ENCODE data around the gene DMD.

The DMD gene

DNA sequence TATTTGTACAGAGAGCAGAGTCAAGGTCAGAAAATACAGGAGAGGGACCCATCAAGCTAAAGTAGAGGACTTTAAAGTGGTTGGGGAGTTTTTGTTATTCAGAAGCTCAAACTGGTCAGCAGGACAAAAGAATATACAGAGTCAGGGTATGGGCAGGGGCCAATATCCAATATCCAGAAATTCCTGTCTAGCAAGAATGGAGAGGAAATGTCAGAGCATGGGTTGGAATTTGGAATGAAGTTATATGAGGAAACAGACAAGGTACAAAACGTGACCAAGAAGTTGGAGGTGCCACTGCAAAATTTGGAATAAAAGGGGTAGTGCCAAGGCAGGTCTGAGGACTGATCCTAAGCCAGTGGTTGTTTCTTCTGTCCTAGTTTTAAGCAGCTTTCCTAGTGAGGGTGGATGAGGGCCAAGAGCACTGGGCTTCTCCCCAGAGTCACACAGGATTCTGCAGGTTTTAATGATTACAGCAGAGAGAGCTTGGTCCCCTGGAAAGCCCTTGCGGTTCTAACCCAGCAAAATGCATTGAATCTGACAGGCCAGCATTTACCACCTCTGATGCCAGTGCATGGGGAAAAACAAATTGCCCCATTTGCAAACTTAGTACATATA, 1834.8 kb downstream of the DMD start:
- DNase-seq: no peak

DNA sequence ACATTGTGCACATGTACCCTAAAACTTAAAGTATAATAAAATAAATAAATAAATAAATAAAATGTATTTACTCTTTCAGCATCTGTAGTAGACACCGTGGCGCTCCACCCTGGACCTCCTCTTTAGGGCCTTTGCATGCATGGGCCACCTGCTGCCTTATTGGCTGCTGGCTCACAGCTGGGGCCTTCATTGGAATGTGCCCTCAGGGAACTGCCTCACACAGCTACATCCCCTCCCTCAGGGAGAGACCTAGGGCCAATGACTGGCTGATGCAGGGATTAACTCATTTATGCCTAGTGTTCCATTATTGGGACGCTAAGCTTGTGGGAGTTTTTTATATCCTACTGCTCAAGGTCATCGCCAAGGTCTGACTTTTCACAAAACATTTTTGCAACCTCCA, 1836.6 kb downstream of the DMD start:
- no peak for DNase-seq

DNA sequence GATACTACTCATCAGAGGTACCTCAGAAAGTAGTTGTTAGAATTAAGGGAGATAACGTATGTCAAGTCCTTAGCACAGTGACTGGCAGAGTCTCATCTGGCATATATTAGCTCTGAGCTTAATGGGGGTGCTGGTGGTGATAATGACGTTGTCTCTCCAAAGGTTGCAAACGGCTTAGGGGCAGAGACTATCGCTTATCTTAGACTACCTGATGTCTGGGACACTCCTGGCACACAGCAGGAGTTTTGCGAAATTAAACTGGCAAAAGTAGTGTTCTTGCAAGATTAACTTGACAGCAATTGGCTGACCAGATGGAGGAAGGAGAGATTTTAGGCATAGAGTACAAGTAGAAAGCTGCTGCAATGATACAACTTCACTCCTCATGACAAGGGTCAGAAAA, 1839.4 kb downstream of the DMD start:
- DNase-seq: no peak

DNA sequence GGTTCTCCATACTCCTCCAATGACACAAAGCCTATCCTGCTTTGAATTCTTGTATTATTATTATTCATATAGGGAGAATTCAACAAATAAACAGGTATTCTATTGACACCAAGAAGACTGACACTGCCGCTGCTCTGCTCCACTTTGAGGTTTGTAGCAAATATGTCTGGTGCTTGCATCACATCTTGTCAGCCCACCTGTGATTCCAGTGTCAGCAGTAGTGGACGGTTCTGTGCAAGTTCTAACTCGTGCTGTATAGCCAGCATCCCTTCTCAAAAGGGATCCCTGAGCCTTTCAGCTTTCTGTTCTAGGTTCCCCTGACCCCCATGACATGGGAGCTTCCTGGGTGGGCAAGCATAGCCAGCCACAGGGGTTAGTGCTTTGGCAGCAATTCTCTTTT, 1843.5 kb downstream of the DMD start:
- no peak for DNase-seq

DNA sequence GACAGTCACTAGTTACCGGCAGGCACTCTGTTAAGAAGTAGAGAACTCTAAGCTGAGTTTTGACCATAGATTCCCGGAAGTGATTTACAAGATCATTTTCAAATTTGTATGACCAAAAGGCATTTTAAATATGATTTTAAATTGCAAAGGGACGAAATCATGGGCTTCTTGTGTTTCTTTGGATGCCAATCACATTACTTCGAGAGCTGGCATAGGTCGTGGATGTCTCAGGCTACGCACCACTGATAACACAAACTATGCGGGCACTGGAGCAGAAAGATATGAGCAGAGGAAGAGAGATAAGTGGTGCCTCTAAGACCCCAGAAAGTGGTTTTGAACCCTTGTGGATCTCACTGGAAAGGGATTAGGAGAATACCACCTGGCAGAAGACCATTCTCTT, 1845.3 kb downstream of the DMD start:
- no peak for DNase-seq

DNA sequence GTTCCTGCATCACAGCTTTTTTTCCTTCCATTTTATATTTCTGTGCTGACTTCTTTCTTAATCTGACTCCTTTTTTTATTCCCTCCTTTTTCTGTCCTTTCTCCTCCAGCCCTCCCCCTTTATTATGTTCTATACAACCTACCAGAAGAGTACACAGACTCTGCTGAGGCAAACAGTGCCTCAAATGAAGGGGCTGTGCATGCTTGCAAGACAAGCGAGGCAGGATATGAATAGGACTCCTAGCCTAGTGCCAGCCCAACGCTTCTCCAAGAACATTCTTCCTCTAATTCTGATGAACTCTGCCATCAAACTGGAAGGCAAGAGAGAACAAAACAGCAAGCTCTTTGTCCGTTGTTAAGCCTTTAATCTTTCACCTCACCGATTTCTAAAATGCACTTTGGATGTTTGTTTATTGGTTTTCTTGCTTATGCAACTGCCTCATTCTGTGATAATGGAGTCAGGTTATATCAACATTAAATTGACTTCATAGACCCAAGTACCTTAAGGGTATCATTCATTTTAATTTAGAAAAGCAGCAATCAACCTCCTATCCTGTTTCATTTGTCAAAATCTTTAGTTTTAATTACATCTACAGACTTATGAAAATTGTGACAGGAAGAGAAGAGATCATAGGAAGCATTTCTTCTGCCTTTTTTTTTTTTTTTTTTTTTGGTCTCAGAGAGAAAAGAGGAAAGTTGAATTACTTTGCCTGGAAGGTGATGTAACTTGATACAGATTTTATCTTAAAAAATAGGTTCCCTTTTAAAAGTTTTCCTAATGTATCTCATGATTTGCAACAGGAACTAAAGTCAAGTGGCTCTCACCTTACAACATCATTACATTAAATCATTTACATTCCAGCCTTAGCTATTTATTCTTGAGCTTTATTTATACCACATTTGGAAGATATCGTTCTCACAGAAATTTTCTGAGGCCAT, 1854.8 kb downstream of the DMD start:
- no peak for DNase-seq

DNA sequence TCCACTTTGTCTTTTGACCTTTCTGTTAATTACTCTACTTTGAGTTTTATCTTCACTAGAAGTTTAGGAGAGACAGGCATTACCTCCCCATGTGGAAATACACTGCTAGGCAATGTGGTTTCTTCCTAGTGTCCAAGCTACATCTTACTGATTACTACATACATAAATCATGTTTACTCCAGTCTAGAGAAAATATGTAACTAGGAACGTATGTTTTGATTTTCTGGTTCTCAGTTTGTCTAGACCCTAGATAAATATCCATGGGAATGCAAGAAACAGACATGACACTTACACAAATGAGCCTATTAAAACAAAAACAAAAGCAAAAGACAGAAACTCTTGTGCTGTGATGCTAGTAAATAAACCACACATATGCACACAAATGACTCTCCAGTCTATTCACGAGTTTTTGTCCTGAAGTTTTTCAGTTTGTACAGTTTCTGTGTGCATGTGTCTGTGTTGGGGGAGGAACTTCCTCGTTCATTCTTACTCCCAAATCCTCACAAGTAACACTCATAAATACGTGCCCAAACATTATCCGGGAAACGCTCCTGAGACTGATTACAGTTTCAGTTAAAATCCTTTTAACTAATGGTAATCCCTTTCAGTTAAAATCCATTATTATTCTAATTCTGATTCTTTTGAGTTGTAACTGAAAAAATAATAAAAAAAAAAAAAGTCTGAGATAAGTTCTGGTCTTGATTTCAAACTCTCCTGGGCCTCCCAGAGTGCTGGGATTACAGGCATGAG, 1856.0 kb downstream of the DMD start:
- no peak for DNase-seq

DNA sequence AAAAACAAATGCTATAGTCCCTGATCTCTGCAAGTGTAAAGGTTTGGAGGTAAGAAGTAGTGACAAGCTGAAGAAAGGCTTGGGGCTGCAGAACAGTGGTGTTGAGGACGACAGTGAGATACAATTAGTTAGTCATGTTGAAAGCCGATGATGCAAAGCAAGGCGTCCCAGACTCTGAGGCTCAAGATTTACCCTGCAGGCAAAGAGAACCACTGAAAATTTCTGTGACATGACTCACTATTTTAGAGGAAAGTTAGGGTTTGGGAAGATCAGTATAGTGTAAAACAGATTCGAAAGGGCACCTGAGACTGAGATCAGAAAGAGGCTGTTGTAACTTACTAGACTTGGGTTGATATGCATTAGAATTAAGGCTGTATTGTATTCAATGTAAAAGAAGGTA, 1858.3 kb downstream of the DMD start:
- no peak for DNase-seq

DNA sequence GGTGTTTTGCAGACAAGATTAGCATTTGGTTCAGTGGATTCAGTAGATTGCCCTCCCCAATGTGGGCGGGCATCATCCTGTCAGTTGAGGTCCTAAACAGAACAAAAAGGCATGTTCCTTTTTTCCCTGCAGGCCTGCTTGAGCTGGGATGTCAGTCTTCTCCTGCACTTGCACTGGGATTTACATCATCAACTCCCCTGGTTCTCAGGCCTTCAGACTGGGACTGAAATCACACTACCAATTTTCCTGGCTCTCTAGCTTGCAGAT, 1860.6 kb downstream of the DMD start:
- no peak for DNase-seq

DNA sequence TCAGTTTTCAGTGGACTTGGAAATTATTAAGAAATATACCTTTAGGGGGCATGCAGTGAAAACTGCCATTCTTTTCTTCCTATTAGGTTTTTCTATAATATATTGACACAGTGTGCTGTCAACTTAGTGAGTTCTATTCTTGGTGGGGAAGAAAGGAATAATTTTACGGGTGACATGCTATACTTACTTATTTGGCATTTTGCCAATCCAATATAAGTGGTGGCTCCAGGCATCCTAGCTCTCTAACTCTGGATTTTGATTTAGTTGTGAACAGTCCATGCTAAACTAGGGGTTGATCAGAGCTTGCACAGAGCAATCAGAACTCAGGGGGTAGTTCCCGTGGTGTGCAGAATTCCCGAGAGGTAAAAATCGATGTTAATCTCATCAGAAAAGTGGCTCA, 1861.8 kb downstream of the DMD start:
- DNase-seq: no peak

DNA sequence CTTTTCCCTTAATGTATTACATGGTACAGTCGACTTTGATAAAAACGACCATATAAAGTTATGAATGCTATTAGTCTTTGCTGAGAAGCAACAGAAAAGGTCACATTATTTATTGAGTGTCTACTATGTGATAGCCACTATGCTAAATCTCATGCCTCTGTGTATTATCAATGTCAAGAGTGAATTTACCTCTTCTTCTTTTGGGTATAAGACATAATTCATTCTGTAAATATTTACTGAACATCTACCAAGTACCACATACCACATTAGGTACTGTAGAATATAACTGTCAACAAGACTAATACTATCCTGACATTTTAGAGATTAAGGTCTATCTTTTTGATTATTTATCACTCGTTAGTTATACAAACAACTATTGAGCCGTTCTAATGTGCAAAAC, 1870.8 kb downstream of the DMD start:
- no peak for DNase-seq

DNA sequence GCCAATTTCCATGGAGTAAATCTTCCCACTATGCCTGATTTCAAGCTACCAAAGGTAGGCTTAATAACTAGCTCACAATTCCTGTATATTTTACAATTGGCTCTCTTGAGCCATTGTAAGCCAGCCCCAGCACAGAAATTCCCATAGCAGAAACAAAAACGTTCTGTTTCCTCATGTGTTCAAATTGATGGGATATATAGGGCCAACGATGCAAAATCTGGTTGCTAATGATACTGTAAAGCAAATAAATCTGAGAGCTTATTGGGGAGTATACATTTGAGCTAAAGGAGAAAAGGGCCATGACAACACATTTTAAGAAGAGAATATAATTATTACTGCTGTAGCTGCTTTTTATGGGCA, 1872.4 kb downstream of the DMD start:
- DNase-seq: no peak

DNA sequence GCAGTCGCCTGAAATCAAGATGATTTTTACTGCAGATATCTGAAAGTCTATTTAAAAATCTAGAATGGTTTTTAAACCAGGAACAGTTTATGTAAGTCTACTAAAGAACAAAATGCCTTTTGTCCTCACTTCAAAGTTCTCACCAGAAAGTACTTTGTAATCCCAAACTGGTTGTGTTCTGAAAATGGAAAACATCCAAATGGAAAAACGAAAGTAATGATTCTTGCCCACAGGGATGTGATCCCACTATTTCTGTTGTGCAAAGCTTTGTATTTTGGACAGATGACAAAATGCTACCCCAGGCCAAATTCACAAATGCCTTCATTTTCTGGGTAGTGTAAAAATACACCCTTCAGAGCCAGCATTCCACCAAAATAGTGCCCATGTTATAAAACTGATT, 1874.0 kb downstream of the DMD start:
- no peak for DNase-seq

DNA sequence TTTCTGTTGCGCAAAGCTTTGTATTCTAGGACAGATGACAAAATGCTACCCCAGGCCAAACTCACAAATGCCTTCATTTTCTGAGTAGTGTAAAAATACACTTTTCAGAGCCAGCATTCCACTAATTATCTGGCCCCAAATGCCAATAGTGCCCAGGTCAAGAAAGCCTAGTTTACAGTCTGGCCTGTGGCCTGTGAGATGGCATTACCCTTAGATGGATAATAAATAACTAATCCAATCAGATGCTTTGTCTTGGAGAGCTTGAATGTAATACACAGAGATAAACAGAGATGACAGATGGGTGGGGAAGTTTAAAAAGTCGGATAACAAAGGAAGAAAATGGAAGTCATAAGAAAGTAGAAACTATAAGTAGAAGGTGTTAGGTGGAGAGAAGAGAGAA, 1874.9 kb downstream of the DMD start:
- DNase-seq: no peak

DNA sequence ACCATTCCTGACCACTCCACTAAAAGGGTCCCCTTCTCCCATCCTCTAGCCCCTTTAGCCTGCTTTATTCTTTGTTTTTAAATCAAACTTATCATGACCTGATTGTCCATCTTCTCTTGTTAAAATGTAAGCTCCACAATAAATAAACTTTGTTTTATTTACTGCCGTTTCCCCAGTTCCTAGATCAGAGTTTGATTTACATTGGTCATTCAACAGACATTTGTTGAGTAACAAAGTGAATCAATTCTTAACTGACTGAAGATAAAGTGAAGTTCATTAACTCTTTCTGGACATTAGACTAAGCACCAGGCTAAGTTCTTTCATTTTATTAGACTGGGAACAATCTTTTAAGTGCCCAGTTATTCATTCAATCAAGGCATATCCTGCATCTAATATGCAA, 1876.4 kb downstream of the DMD start:
- DNase-seq: no peak

DNA sequence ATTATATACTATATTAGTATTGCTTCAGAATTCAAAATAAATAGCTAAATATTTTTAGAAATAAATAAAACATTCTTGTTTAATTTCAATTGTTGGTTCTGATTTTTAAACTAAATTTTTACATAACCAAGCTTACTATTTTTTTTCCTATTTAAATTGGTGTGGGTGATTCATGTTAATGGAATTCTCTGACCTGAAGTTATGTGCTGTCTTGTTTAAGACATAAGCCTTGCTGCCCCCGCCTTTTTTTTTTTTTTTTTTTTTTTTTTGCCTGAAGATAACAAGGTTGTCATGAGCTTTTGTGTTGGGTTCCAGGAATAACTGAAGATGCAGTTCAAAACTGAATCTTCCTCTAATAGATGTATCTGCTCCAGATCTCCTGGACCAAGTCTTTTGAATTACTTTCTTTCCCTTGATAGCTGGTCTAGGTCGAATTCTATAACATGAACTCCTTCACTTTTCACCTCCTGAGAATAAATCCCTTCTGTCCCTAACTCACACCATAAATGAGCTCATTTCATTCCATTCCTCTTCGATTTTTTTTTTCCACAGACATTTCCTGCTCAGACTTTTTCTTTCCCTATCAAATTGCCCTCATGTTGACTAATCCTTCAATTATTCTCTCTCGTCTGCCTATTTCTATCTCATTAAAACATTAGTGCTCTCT, 1878.1 kb downstream of the DMD start:
- no peak for DNase-seq

DNA sequence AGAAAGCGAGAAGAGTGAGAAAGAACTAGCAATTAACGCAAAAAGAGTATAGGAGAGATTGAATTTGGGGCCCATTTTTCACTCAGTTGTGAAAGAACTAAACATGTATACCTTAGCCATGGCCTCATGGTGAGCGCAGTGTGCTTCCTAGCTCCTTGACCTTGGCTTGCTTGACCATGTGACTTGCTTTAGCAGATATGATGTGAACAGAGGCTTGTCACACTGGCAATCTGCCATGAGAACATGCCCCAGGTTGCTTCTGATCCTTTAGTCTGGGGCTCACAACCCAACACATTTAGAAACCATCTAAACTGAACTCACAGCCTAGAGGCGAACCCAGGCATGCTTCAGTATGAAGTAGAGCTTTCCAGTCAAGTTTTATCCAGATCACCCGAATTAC, 1879.4 kb downstream of the DMD start:
- no peak for DNase-seq

DNA sequence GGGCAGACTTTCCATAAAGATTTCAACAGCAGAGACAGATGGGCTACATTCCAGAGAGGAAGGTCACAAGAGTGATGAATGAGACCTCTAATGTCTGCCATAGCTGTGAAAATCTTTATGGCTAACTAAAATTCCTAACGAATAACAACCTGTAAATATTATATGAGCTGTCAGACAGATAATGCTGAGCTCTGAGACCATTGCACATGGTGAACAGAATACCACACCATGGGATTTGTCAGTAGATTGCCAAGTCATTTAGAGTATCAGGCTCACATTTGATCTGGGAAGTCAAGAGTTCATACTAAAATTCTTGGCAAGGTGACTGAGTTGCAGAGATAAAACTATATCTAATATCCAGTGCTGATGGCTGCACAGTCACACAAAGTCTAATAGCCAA, 1880.3 kb downstream of the DMD start:
- no peak for DNase-seq

DNA sequence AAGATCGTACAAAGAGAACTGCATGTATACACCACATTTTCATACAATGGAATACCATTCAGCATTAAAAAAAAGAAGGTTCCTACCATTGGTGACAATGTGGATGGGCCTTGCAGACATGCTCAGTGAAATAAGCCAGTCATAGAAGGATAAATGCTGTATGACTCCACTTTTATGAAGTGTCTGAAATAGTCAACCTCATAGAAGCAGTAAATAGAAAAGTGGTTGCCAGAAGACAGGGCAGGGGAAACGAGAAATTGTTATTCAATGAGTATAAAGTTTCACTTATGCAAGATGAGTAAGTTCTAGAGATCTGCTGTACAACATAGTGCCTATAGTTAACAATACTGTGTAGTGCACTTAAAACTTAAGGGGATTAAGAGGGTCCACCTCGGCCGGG, 1882.1 kb downstream of the DMD start:
- DNase-seq: no peak

DNA sequence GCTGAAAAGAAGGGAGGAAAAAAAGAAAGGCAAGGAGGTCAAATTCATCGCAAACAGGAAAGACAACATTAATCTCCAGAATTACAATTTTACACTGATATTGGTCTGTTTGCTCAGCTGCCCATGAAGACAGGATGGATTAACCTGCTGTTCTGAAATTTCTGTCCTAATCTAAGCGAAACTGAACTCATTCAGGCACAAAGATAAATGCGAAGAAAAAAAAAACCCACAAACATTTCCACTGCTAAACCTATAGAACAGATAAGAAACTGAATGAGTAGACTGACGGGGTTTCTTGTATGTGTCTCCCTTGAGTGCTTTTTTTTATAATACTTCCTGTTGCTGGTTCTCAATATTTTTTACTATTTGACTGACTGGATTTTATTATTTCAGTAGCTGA, 1887.7 kb downstream of the DMD start:
- DNase-seq: no peak

DNA sequence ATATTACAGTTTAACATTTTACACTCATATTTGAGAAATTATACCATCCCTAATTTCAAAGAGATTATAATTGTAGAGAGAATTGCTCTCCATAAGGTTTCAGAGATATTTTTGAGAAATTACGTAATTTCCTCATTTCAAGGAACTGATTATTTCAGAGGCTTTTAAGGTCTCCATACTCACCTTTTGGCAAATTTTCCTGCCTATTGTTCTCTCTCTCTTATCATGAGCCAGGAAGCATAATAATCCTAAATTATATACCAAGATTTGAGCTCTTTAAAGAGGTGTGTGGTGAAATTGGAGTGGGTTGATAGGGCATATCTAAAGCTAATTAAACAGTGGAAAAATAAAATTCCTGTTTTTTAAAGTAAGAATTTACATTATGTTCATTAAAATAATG, 1890.6 kb downstream of the DMD start:
- no peak for DNase-seq

DNA sequence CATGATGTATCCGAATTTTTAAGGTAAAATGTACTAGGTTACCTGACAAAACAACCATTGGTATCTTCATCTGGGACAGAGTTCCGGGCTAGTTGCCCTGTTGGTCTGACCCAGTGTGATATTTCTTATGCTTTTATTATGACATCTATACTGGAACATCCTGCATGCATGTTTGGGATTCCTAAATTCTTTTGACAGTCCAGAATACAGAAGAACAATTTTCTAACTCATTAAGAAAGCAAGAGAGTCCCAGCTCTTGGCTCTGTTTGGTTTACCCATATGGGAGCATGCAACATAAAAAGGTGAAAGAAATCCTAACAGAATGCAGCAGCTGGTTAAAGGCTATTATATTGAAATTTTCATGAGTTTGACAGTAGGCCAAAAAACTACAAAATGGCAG, 1891.8 kb downstream of the DMD start:
- DNase-seq: no peak

DNA sequence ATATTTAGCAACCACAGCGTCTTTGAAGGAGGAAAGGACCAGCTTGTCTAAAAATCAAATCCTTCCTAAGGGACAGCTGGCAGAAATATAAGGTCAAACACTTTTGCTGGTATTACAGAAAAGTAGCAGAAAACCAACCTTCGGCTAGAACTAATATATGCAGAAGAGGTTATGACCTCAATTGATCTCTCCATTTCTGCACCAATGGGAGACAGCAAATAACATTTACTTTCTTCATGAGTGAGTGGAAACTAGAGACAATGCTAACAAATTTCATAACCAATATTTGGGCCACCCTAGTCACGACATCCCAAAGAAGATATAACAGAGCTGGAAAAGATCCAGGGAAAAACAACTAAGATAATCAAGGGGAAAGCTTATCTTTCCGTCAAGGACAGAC, 1892.5 kb downstream of the DMD start:
- no peak for DNase-seq

All from stimulated activated CD4-positive, alpha-beta T cell treated with anti-CD3 and anti-CD28 coated beads, Interleukin-2, amount 100 ng/mL, for 24 hours (primary cell).